Colonic mucosa (tissue), 4 donors: ENCODE measurements around the gene GASK1A. TPM values are rescaled to one million over a fixed set of nuclear protein-coding genes. Genes with fewer than 3 reads are reported as not detected.

Source experiments
- DNase-seq: peaks from one replicate; pipeline ENCODE4 v3.0.0-alpha.2; 2020
- H3K27ac ChIP-seq: fragments of 200-600 bp; one replicate; pipeline ENCODE4 v1.8.0; 2021
- H3K27me3 ChIP-seq: fragments of 200-600 bp; one replicate; pipeline ENCODE4 v1.8.0; 2021
- H3K36me3 ChIP-seq: fragments of 200-600 bp; one replicate; pipeline ENCODE4 v1.8.0; 2021
- H3K4me1 ChIP-seq: fragments of 200-600 bp; one replicate; pipeline ENCODE4 v1.8.0; 2021; ENCODE audit warnings: mild to moderate bottlenecking
- H3K4me3 ChIP-seq: fragments of 200-600 bp; one replicate; pipeline ENCODE4 v1.8.0; 2021
- H3K9ac ChIP-seq, 2 donors: one replicate each; pipeline ENCODE4 v1.7.0; 2013; ENCODE audit warnings: control low read depth in 2 of 2, low read depth in 2 of 2, low read length in 2 of 2
- H3K9me3 ChIP-seq: fragments of 200-600 bp; one replicate; pipeline ENCODE4 v1.8.0; 2021
- intact Hi-C: fragments of 100-400 bp; cut with DNase I; formaldehyde crosslinking; loops from one replicate; pipeline ENCODE4 v1.14.1; 2022
- total RNA-seq, 2 donors: library from RNA; stranded (reverse); fragmentation: NEBNext Ultra II Directional in 1 of 2; extraction: Animal tissue kit (Norgen Biotek cat#: 25700) in 1 of 2; gene quantifications; one replicate each; pipeline ENCODE4 v1.2.1, GENCODE V29; 2021
- TF ChIP-seq, protein P1 (sequence below): fragments of 200-600 bp; IDR thresholded peaks from one replicate; pipeline ENCODE4 v1.8.0; 2022; ENCODE audit warnings: antibody characterized with exemption, mild to moderate bottlenecking
- donor health status: healthy.
- donor health status: DM: no; HTN: no; CAD: no.
- donor health status: DM: no; HTN: no; CAD: no.

GASK1A gene
- total RNA-seq, 2 donors from 2014 or later: 1.3 to 2.2 TPM

DNA sequence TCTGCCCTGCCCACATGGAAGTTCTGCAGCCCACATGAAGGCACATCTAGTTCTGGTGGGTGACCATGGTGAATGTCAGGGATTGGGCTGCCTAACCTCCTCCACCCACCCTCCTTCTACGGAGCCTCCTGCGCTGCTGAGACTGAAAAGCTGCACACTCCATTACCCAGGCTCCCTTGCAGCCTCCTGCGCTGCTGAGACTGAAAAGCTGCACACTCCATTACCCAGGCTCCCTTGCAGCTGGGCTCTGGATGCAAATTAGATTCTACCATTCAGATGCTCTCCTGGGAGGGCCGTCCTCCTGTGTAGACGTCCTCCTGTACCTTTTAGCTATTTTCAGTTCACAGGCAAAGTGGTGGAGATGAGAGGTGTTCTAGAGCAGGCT lies 94.7 kb downstream of the GASK1A start:
- H3K9ac ChIP-seq: no peak overlapping the region
- H3K36me3 ChIP-seq: no peaks in the 10 kb centered on the region
- H3K9me3 ChIP-seq: no peaks in the 10 kb centered on the region
- intact Hi-C loops: no loop called here
- H3K4me3 ChIP-seq: no peak overlapping the region
- no peaks in the 10 kb centered on the region for H3K4me1 ChIP-seq
- H3K27me3 ChIP-seq: no peaks in the 10 kb centered on the region
- no peak for DNase-seq
- TF ChIP-seq, protein P1, sequence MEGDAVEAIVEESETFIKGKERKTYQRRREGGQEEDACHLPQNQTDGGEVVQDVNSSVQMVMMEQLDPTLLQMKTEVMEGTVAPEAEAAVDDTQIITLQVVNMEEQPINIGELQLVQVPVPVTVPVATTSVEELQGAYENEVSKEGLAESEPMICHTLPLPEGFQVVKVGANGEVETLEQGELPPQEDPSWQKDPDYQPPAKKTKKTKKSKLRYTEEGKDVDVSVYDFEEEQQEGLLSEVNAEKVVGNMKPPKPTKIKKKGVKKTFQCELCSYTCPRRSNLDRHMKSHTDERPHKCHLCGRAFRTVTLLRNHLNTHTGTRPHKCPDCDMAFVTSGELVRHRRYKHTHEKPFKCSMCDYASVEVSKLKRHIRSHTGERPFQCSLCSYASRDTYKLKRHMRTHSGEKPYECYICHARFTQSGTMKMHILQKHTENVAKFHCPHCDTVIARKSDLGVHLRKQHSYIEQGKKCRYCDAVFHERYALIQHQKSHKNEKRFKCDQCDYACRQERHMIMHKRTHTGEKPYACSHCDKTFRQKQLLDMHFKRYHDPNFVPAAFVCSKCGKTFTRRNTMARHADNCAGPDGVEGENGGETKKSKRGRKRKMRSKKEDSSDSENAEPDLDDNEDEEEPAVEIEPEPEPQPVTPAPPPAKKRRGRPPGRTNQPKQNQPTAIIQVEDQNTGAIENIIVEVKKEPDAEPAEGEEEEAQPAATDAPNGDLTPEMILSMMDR: no peak
- H3K27ac ChIP-seq: no peak overlapping the region

DNA sequence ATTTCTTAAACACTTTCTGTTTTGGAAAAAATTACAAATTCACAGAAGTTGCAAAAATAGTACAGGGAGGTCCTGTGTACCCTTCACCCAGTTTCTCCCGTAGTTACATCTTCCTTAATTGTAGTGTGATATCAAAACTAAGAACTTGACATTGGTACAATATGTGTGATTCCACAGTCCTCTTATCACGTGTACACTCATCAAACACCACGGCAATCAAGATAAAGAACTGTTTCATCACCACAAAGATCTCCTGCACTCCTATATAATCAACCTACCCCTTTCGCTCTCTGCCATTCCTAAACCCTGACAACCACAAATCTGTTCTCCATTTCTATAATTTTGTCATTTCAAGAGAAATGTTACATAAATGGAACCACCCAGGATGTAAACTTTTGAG lies 95.4 kb downstream of the GASK1A start:
- Histone ChIP-seq H3K9me3 (no peaks in the 10 kb centered on the region), H3K36me3 (no peaks in the 10 kb centered on the region), H3K27me3 (no peaks in the 10 kb centered on the region), H3K4me3 (no peak overlapping the region), H3K4me1 (no peaks in the 10 kb centered on the region), H3K27ac (no peak overlapping the region), H3K9ac (no peak overlapping the region)
- DNase-seq: no peak
- TF ChIP-seq, protein P1: no peak
- intact Hi-C loops: no loop called here

DNA sequence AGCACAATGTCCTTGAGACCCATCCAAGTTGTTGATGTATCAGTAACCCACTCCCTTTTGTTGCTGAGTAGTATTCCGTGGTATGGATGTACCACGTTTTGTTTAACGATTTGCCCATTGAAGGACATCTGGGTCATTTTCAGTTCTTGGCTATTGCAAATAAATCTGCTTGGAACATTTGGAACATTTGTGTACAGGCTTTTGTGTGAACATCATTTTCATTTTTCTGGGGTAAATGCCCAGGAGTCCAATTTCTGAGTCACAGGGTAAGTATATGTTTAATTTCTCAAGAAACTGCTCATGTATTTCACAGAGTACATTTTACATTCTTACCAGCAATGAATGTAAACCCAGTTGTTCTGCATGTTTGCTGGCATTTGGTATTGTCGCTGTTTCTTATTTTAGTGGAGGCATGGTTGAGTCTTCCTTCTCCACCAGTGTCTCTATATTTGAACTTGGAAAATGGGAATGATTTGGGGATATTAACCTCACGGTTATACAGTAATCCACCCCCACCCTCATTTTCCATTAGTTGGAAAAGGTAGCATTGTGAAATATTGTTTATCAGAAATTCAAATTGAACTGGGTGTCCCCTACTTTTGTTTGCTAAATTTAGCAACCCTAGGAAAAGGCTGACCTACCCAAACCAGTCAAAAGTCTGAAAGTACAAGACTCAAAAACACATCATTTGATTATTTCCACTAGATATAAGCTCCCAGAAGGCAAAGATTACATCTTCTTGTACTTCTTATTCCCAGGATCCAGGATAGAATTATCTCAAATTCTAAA lies 96.0 kb downstream of the GASK1A start:
- Histone ChIP-seq H3K27ac (no peak overlapping the region), H3K9ac (no peak overlapping the region), H3K4me3 (no peak overlapping the region), H3K4me1 (no peaks in the 10 kb centered on the region), H3K9me3 (no peaks in the 10 kb centered on the region), H3K27me3 (no peaks in the 10 kb centered on the region), H3K36me3 (no peaks in the 10 kb centered on the region)
- intact Hi-C loops: no loop called here
- TF ChIP-seq, protein P1: no peak
- DNase-seq: no peak

DNA sequence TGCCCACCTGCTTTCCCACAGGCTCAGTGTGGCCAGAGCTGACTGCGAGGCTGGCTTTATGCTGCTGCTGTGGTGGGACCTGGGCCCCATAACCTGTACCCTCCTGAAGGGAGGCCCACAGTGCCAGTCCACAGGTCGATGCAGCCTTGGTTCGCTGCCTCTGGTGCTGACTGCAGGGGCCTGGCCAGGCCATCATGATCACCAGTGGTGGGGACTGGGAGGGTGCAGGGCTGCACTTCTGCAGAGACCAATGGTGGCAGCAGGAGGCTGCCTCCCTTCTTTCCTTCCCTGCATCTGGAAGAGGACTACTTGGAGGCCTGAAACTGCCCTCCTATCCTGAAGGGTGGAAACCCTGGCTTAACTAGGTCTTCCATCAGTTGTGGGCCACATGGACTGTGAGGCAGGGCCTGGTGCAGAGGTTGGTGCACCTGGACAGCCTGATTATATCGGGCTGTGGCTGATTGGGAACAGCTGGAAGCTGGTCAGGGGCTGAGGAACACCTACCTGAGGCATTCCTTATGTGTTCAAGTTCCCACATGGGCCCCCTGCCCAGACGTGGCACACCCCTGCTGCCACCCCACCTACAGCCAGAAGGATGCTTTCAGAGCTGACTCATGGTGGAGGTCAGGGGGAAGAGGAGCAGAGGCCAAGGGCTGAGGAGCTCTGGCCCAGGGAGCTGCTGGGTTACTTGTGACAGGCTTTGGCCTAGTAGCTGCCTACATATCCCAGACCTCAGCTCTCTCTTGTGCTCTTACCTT lies 97.0 kb downstream of the GASK1A start:
- Histone ChIP-seq H3K27ac (no peak overlapping the region), H3K9me3 (no peaks in the 10 kb centered on the region), H3K36me3 (no peaks in the 10 kb centered on the region), H3K4me1 (no peaks in the 10 kb centered on the region), H3K27me3 (no peaks in the 10 kb centered on the region), H3K4me3 (no peak overlapping the region), H3K9ac (no peak overlapping the region)
- intact Hi-C loops: no loop called here
- DNase-seq: no peak
- TF ChIP-seq, protein P1: no peak

DNA sequence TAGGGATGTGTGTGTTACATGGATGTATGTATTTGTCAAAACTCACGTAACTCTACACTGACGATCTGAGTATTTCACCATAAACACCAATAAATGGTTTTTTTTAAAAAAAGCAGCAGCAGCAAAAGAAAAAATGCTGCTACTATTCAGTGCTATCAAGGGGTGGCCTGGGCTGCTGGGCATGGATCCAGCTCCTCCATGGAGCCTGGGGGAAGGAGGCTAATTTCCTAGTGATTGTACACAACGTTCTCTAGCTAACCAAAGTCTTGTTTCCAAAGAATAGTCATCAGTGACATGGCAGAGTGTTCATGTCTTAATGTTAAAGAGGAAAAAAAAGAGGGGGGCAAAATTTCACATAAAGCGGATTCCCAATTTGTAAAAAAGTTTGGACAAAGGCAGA lies 97.7 kb downstream of the GASK1A start:
- DNase-seq: no peak
- intact Hi-C loops: no loop called here
- H3K4me1 ChIP-seq: no peaks in the 10 kb centered on the region

More for the DNA sequence above, 97.7 kb downstream of the GASK1A start:
- Histone ChIP-seq H3K9me3 (no peaks in the 10 kb centered on the region), H3K27me3 (no peaks in the 10 kb centered on the region), H3K9ac (no peak overlapping the region), H3K27ac (no peak overlapping the region), H3K4me3 (no peak overlapping the region), H3K36me3 (no peaks in the 10 kb centered on the region)
- TF ChIP-seq, protein P1: no peak
